HepG2 (cell line): ENCODE results near the gene KLF11. TPM values are rescaled to one million over a fixed set of nuclear protein-coding genes. Genes with fewer than 3 reads are reported as not detected.

Source experiments
- ARID4A ChIP-seq: sonication (generic); formaldehyde crosslinking; IDR thresholded peaks from 2 replicates; pipeline ENCODE4 v1.5.0; 2020; ENCODE audit warnings: mild to moderate bottlenecking, missing genetic modification reagents, borderline replicate concordance
- DR1 ChIP-seq: sonication (generic); formaldehyde crosslinking; IDR thresholded peaks from 2 replicates; pipeline ENCODE4 v1.8.0; 2021; ENCODE audit warnings: mild to moderate bottlenecking, missing genetic modification reagents, inconsistent platforms
- GPN1 ChIP-seq: sonication (generic); formaldehyde crosslinking; IDR thresholded peaks from 2 replicates; pipeline ENCODE4 v1.5.1; 2020; ENCODE audit warnings: missing genetic modification reagents, borderline replicate concordance
- MBNL3 ChIP-seq: fragments of 250-450 bp; sonication (Bioruptor Pico); conservative IDR thresholded peaks from 2 replicates; pipeline ENCODE4 v1.8.0; 2022; ENCODE audit warnings: mild to moderate bottlenecking, inconsistent platforms
- PAWR ChIP-seq: sonication (generic); formaldehyde crosslinking; IDR thresholded peaks from 2 replicates; pipeline ENCODE4 v1.4.0; 2020; ENCODE audit warnings: missing genetic modification reagents, mild to moderate bottlenecking, borderline replicate concordance
- SP1 ChIP-seq, 2 experiments: fragments of 450-650 bp in 1 of 2; sonication (generic) in 1 of 2; formaldehyde crosslinking in 1 of 2; IDR thresholded peaks; 2 replicates each; pipeline versions ENCODE4 v1.4.0 to v1.6.1; 2016 to 2020; ENCODE audit warnings: missing genetic modification reagents in 1 of 2
- ZHX2 ChIP-seq, 2 experiments: sonication (generic) in 1 of 2; formaldehyde crosslinking in 1 of 2; IDR thresholded peaks; 2 replicates each; pipeline versions ENCODE4 v1.6.1 to v1.9.0; 2014 to 2022; ENCODE audit warnings: antibody characterized with exemption in 1 of 2, borderline replicate concordance in 1 of 2, inconsistent platforms in 1 of 2, low read depth in 1 of 2, missing genetic modification reagents in 1 of 2
- polyA plus RNA-seq, 8 experiments: library from polyadenylated mRNA; depleted of rRNA in 3 of 8; stranded (reverse) in 7 of 8; unstranded in 1 of 8; fragments of >200 nt; fragmentation: Illumina TruSeq in 4 of 8; extraction: Trizol in 4 of 8; gene quantifications; 2 replicates each; pipeline versions ENCODE4 v1.2.1 to v1.2.3, GENCODE V29; 2011 to 2016; ENCODE audit warnings: low read depth in 4 of 8, missing spikeins in 1 of 8, mixed read lengths in 1 of 8; ENCODE audit not compliant: insufficient read depth in 1 of 8
- total RNA-seq, 5 experiments: library from RNA; depleted of rRNA; stranded (reverse); fragments of >200 nt; fragmentation: Illumina TruSeq; extraction: Trizol; gene quantifications; 2 replicates each; pipeline ENCODE4 v1.2.3, GENCODE V29; 2016; ENCODE audit warnings: low read depth in 1 of 5

The KLF11 gene
- total and polyA plus RNA-seq, 2 of the 13 experiments (the other 11 are each of a cell fraction or from before 2014, with no cell fraction given): 2.5 to 11.8 TPM

GRCh38 chr2:10007435-10007834, 35.9 kb upstream of the KLF11 start (continued):
- no peak for TF ChIP-seq ARID4A (CRISPR knock-in tag)
- no peak for TF ChIP-seq PAWR (CRISPR knock-in tag)
- TF ChIP-seq MBNL3: no peak
- TF ChIP-seq ZHX2 (IDR thresholded peaks at IDR 0.05; ENCODE audit: low read depth): no peak
- TF ChIP-seq ZHX2 (CRISPR knock-in tag; IDR thresholded peaks at IDR 0.05; ENCODE audit: borderline replicate concordance): no peak
- no peak for TF ChIP-seq GPN1
- TF ChIP-seq DR1 (CRISPR knock-in tag): no peak
- TF ChIP-seq SP1 (IDR thresholded peaks at IDR 0.05): no peak
- TF ChIP-seq SP1 (CRISPR knock-in tag; IDR thresholded peaks at IDR 0.05): no peak
- TF ChIP-seq, all 625 proteins: peak for 0
